HL-60/S4 treated with phorbol 12-myristate 13-acetate at 8.2 ng/mL for 4 days and 3 days (cell line): ENCODE measurements around the gene REXO4.

Experiments used
- in situ Hi-C: fragments of 300-500 bp; cut with MboI; formaldehyde crosslinking; loops from 2 replicates; pipeline ENCODE4 v1.15.0; 2022; ENCODE audit warnings: low sequenced_read_pairs

The REXO4 gene

GRCh38 chr9:133370685-133371084 lies 47.1 kb downstream of the REXO4 start:
- in situ Hi-C loops: no loop called here

- in situ Hi-C loops: no loop called here
Observed at GRCh38 chr9:133369933-133370332, 47.9 kb downstream of the REXO4 start.

- in situ Hi-C loops: no loop called here
Observed at GRCh38 chr9:133369422-133369821, 48.4 kb downstream of the REXO4 start.

GRCh38 chr9:133368249-133368881 lies 49.4 kb downstream of the REXO4 start:
- in situ Hi-C loops: no loop called here

GRCh38 chr9:133367778-133368177 lies 50.0 kb downstream of the REXO4 start:
- in situ Hi-C loops: no loop called here

- in situ Hi-C loops: no loop called here
Observed at GRCh38 chr9:133367221-133367620, 50.6 kb downstream of the REXO4 start.

GRCh38 chr9:133366435-133366834 lies 51.4 kb downstream of the REXO4 start:
- in situ Hi-C loops: no loop called here

- in situ Hi-C loops: no loop called here
Observed at GRCh38 chr9:133362359-133363044, 55.3 kb downstream of the REXO4 start.

GRCh38 chr9:133361507-133362092 lies 56.2 kb downstream of the REXO4 start:
- in situ Hi-C loops: no loop called here

GRCh38 chr9:133360400-133361393 lies 57.1 kb downstream of the REXO4 start:
- in situ Hi-C loops: no loop called here

GRCh38 chr9:133359399-133360175 lies 58.2 kb downstream of the REXO4 start:
- in situ Hi-C loops: no loop called here

- in situ Hi-C loops: no loop called here
Observed at GRCh38 chr9:133357656-133358055, 60.2 kb downstream of the REXO4 start.

- in situ Hi-C loops: no loop called here
Observed at GRCh38 chr9:133356391-133357091, 61.3 kb downstream of the REXO4 start, which contains the start of the genes SURF1 and SURF2. TSS of gene SURF1 (minus strand) at chr9:133356487. CDS start at chr9:133356453, 34 bp downstream. TSS of gene SURF2 (plus strand) at chr9:133356550. CDS start at chr9:133356593, 43 bp downstream.
